HepG2 (cell line): ENCODE measurements around the gene C20orf96. TPM values are rescaled to one million over a fixed set of nuclear protein-coding genes. Genes with fewer than 3 reads are reported as not detected.
A peak's percentile ranks its signal among the peaks of the same experiment; 100 is the strongest.

Experiments
- BCLAF1 ChIP-seq: fragments of 450-650 bp; IDR thresholded peaks from 2 replicates; pipeline ENCODE4 v1.6.1; 2017; ENCODE audit warnings: mild to moderate bottlenecking
- CCAR2 ChIP-seq: fragments of 200-400 bp; formaldehyde crosslinking; optimal IDR thresholded peaks from 2 replicates; pipeline ENCODE3; 2018; ENCODE audit warnings: low read depth, mild to moderate bottlenecking, low read length, moderate library complexity
- CHCHD3 ChIP-seq: sonication (generic); formaldehyde crosslinking; IDR thresholded peaks from 2 replicates; pipeline ENCODE4 v1.8.0; 2022; ENCODE audit warnings: mild to moderate bottlenecking, missing genetic modification reagents, moderate library complexity
- DBP ChIP-seq: sonication (generic); formaldehyde crosslinking; IDR thresholded peaks from 2 replicates; pipeline ENCODE4 v1.4.0; 2020; ENCODE audit warnings: missing genetic modification reagents; ENCODE audit errors: not compliant biosample characterization
- DMTF1 ChIP-seq: sonication (generic); formaldehyde crosslinking; IDR thresholded peaks from 2 replicates; pipeline ENCODE4 v1.4.0; 2020; ENCODE audit warnings: mild to moderate bottlenecking, missing genetic modification reagents
- FOXJ3 ChIP-seq: sonication (generic); formaldehyde crosslinking; IDR thresholded peaks from 2 replicates; pipeline ENCODE4 v1.4.0; 2020; ENCODE audit warnings: missing genetic modification reagents, mild to moderate bottlenecking, borderline replicate concordance
- FOXK1 ChIP-seq: sonication (generic); formaldehyde crosslinking; IDR thresholded peaks from 2 replicates; pipeline ENCODE4 v1.4.0; 2020; ENCODE audit warnings: low read depth, missing genetic modification reagents, borderline replicate concordance
- FOXP1 ChIP-seq, 2 experiments: fragments of 450-650 bp in 1 of 2; IDR thresholded peaks; 2 replicates each; pipeline ENCODE4 v1.6.1; 2017 to 2018; ENCODE audit warnings: antibody characterized with exemption in 1 of 2
- GTF3A ChIP-seq: sonication (generic); formaldehyde crosslinking; conservative IDR thresholded peaks from 2 replicates; pipeline ENCODE4 v1.4.0; 2020; ENCODE audit warnings: mild to moderate bottlenecking, missing genetic modification reagents
- HBP1 ChIP-seq: IDR thresholded peaks from 2 replicates; pipeline ENCODE4 v1.6.1; 2016; ENCODE audit warnings: low read depth, control low read depth
- IRF1 ChIP-seq: sonication (generic); formaldehyde crosslinking; IDR thresholded peaks from 2 replicates; pipeline ENCODE4 v1.4.0; 2020; ENCODE audit warnings: low read depth, mild to moderate bottlenecking, missing genetic modification reagents
- ISX ChIP-seq: sonication (generic); formaldehyde crosslinking; conservative IDR thresholded peaks from 2 replicates; pipeline ENCODE4 v1.5.0; 2020; ENCODE audit warnings: missing genetic modification reagents
- KMT2A ChIP-seq: sonication (generic); formaldehyde crosslinking; IDR thresholded peaks from 2 replicates; pipeline ENCODE4 v1.4.0; 2020; ENCODE audit warnings: missing genetic modification reagents
- LBX2 ChIP-seq: sonication (generic); formaldehyde crosslinking; IDR thresholded peaks from 2 replicates; pipeline ENCODE4 v1.5.0; 2020; ENCODE audit warnings: missing genetic modification reagents, mild to moderate bottlenecking, borderline replicate concordance
- ZFYVE20 ChIP-seq: sonication (generic); formaldehyde crosslinking; IDR thresholded peaks from 2 replicates; pipeline ENCODE4 v1.8.0; 2023; ENCODE audit warnings: low read depth, mild to moderate bottlenecking, moderate library complexity, missing genetic modification reagents, borderline replicate concordance
- ZNF543 ChIP-seq: sonication (generic); formaldehyde crosslinking; IDR thresholded peaks from 2 replicates; pipeline ENCODE4 v1.4.0; 2020; ENCODE audit warnings: mild to moderate bottlenecking, missing genetic modification reagents
- ZNF784 ChIP-seq: sonication (generic); formaldehyde crosslinking; IDR thresholded peaks from 2 replicates; pipeline ENCODE4 v1.5.1; 2020; ENCODE audit warnings: missing genetic modification reagents, mild to moderate bottlenecking, borderline replicate concordance
- polyA plus RNA-seq, 8 experiments: library from polyadenylated mRNA; depleted of rRNA in 3 of 8; stranded (reverse) in 7 of 8; unstranded in 1 of 8; fragments of >200 nt; fragmentation: Illumina TruSeq in 4 of 8; extraction: Trizol in 4 of 8; gene quantifications; 2 replicates each; pipeline versions ENCODE4 v1.2.1 to v1.2.3, GENCODE V29; 2011 to 2016; ENCODE audit warnings: low read depth in 4 of 8, missing spikeins in 1 of 8, mixed read lengths in 1 of 8; ENCODE audit not compliant: insufficient read depth in 1 of 8
- total RNA-seq, 5 experiments: library from RNA; depleted of rRNA; stranded (reverse); fragments of >200 nt; fragmentation: Illumina TruSeq; extraction: Trizol; gene quantifications; 2 replicates each; pipeline ENCODE4 v1.2.3, GENCODE V29; 2016; ENCODE audit warnings: low read depth in 1 of 5

The C20orf96 gene
- total and polyA plus RNA-seq, 2 of the 13 experiments (the other 11 are each of a cell fraction or from before 2014, with no cell fraction given), result 3.8 to 20.6 TPM

- TF ChIP-seq IRF1 (CRISPR knock-in tag) (peak; percentile 93), DMTF1 (CRISPR knock-in tag) (peak; percentile 88; the same call in 1 of the 2 replicates), FOXK1 (peak; percentile 90; the same call in 1 of the 2 replicates), GTF3A (0 out of 2 replicates have a peak, but pooled peaks have one; percentile 82), ZNF784 (CRISPR knock-in tag) (no peak; the same call in 1 of the 2 replicates), BCLAF1 (no peak), LBX2 (CRISPR knock-in tag) (peak; percentile 89; the same call in 1 of the 2 replicates), CCAR2 (peak; percentile 68), KMT2A (CRISPR knock-in tag) (peak; percentile 83), CHCHD3 (no peak; the same call in 1 of the 2 replicates), DBP (peak; percentile 98), ZNF543 (CRISPR knock-in tag) (peak; percentile 96), ISX (CRISPR knock-in tag) (peak; percentile 57; the same call in 1 of the 2 replicates), ZFYVE20 (CRISPR knock-in tag) (peak; percentile 96), FOXJ3 (CRISPR knock-in tag) (0 out of 2 replicates have a peak, but pooled peaks have one; percentile 46), HBP1 (CRISPR knock-in tag) (peak; percentile 97), FOXP1 (IDR thresholded peaks at IDR 0.05) (no peak), FOXP1 (CRISPR knock-in tag; IDR thresholded peaks at IDR 0.05) (peak; percentile 45)
Observed at GRCh38 chr20:324177-325044, 33.9 kb upstream of the C20orf96 start (continued).
